DOHH2 (cell line): ENCODE data around the gene LY6G5C.

ENCODE experiments used
- EZH2phosphoT487 ChIP-seq: fragments of 200-600 bp; sonication (generic); IDR thresholded peaks from 2 replicates; pipeline ENCODE4 v1.6.1; 2017; ENCODE audit warnings: borderline replicate concordance, mild to moderate bottlenecking, antibody characterized with exemption, low read length, moderate library complexity, mixed read lengths
- TF ChIP-seq, protein P1 (sequence below): fragments of 200-600 bp; sonication (generic); IDR thresholded peaks from one replicate; pipeline ENCODE4 v1.5.1; 2014; ENCODE audit warnings: antibody characterized with exemption, mild to moderate bottlenecking, low read depth, low read length; ENCODE audit not compliant: poor library complexity, severe bottlenecking

GRCh38 chr6:31627690-31628287, 53.1 kb downstream of the LY6G5C start:
- TF ChIP-seq, protein P1, sequence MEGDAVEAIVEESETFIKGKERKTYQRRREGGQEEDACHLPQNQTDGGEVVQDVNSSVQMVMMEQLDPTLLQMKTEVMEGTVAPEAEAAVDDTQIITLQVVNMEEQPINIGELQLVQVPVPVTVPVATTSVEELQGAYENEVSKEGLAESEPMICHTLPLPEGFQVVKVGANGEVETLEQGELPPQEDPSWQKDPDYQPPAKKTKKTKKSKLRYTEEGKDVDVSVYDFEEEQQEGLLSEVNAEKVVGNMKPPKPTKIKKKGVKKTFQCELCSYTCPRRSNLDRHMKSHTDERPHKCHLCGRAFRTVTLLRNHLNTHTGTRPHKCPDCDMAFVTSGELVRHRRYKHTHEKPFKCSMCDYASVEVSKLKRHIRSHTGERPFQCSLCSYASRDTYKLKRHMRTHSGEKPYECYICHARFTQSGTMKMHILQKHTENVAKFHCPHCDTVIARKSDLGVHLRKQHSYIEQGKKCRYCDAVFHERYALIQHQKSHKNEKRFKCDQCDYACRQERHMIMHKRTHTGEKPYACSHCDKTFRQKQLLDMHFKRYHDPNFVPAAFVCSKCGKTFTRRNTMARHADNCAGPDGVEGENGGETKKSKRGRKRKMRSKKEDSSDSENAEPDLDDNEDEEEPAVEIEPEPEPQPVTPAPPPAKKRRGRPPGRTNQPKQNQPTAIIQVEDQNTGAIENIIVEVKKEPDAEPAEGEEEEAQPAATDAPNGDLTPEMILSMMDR, result no peak
- TF ChIP-seq EZH2phosphoT487, result no peak
